ENCODE results near the gene CHGA. TPM values are rescaled to one million over a fixed set of nuclear protein-coding genes. Genes with fewer than 3 reads are reported as not detected.

The CHGA gene
- total RNA-seq, 1 donor from 2014 or later = not detected

GRCh38 chr14:92946847-92947545 is 24.0 kb downstream of the CHGA start:
- Mint-ChIP-seq H3K27ac (no peak overlapping the region), H3K27me3 (ENCODE audit: insufficient read depth) (no peaks in the 10 kb centered on the region), H3K4me1 (ENCODE audit: low read depth) (no peaks in the 10 kb centered on the region), H3K9me3 (no peaks in the 10 kb centered on the region), H3K4me3 (no peak overlapping the region), H3K36me3 (ENCODE audit: low read depth) (no peaks in the 10 kb centered on the region)
- intact Hi-C loops (cut with micrococcal nuclease) = no loop called here
- no peak for DNase-seq (ENCODE audit: low spot score)

GRCh38 chr14:92948647-92949046 is 25.7 kb downstream of the CHGA start:
- Mint-ChIP-seq H3K36me3 (ENCODE audit: low read depth) (no peaks in the 10 kb centered on the region), H3K27ac (no peak overlapping the region), H3K9me3 (no peaks in the 10 kb centered on the region), H3K4me1 (ENCODE audit: low read depth) (no peaks in the 10 kb centered on the region), H3K27me3 (ENCODE audit: insufficient read depth) (no peaks in the 10 kb centered on the region), H3K4me3 (no peak overlapping the region)
- no peak for DNase-seq (ENCODE audit: low spot score)
- intact Hi-C loops (cut with micrococcal nuclease) = no loop called here

- Mint-ChIP-seq H3K27me3 (ENCODE audit: insufficient read depth) (no peaks in the 10 kb centered on the region), H3K9me3 (no peaks in the 10 kb centered on the region), H3K4me1 (ENCODE audit: low read depth) (no peaks in the 10 kb centered on the region), H3K27ac (no peak overlapping the region), H3K4me3 (no peak overlapping the region), H3K36me3 (ENCODE audit: low read depth) (no peaks in the 10 kb centered on the region)
- DNase-seq (ENCODE audit: low spot score) = no peak
- intact Hi-C loops (cut with micrococcal nuclease) = no loop called here
Measured at GRCh38 chr14:92949496-92950192, 26.7 kb downstream of the CHGA start.

- H3K27ac Mint-ChIP-seq = no peak overlapping the region
- DNase-seq (ENCODE audit: low spot score) = no peak
- no peaks in the 10 kb centered on the region for H3K36me3 Mint-ChIP-seq (ENCODE audit: low read depth)
- no peak overlapping the region for H3K4me3 Mint-ChIP-seq
- H3K27me3 Mint-ChIP-seq (ENCODE audit: insufficient read depth) = no peaks in the 10 kb centered on the region
- intact Hi-C loops (cut with micrococcal nuclease) = no loop called here
- H3K4me1 Mint-ChIP-seq (ENCODE audit: low read depth) = no peaks in the 10 kb centered on the region
- no peaks in the 10 kb centered on the region for H3K9me3 Mint-ChIP-seq
Measured at GRCh38 chr14:92950193-92950540, 27.2 kb downstream of the CHGA start.

GRCh38 chr14:92950773-92951172 is 27.8 kb downstream of the CHGA start:
- no peaks in the 10 kb centered on the region for H3K4me1 Mint-ChIP-seq (ENCODE audit: low read depth)
- no peaks in the 10 kb centered on the region for H3K36me3 Mint-ChIP-seq (ENCODE audit: low read depth)
- no peak overlapping the region for H3K4me3 Mint-ChIP-seq
- H3K27ac Mint-ChIP-seq = no peak overlapping the region
- H3K9me3 Mint-ChIP-seq = no peaks in the 10 kb centered on the region
- no peaks in the 10 kb centered on the region for H3K27me3 Mint-ChIP-seq (ENCODE audit: insufficient read depth)
- intact Hi-C loops (cut with micrococcal nuclease) = no loop called here
- DNase-seq (ENCODE audit: low spot score) = no peak

GRCh38 chr14:92951261-92951660 is 28.3 kb downstream of the CHGA start:
- Mint-ChIP-seq H3K36me3 (ENCODE audit: low read depth) (no peaks in the 10 kb centered on the region), H3K9me3 (no peaks in the 10 kb centered on the region), H3K27me3 (ENCODE audit: insufficient read depth) (no peaks in the 10 kb centered on the region)

GRCh38 chr14:92951912-92952471 is 29.0 kb downstream of the CHGA start:
- intact Hi-C loops (cut with micrococcal nuclease) = loop anchor here (1.0 kb wide), 4 partner anchors 161 to 267 kb away; no protein-coding TSS in a partner anchor
- H3K9me3 Mint-ChIP-seq = no peaks in the 10 kb centered on the region
- H3K4me3 Mint-ChIP-seq = no peak overlapping the region
- H3K4me1 Mint-ChIP-seq (ENCODE audit: low read depth) = no peaks in the 10 kb centered on the region
- H3K36me3 Mint-ChIP-seq (ENCODE audit: low read depth) = no peaks in the 10 kb centered on the region
- peak overlapping the region; percentile 15 for H3K27ac Mint-ChIP-seq
- DNase-seq (ENCODE audit: low spot score) = peak; percentile 66
- H3K27me3 Mint-ChIP-seq (ENCODE audit: insufficient read depth) = no peaks in the 10 kb centered on the region

More at GRCh38 chr14:92951261-92951660, 28.3 kb downstream of the CHGA start:
- no peak for DNase-seq (ENCODE audit: low spot score)
- Mint-ChIP-seq H3K4me1 (ENCODE audit: low read depth) (no peaks in the 10 kb centered on the region), H3K4me3 (no peak overlapping the region), H3K27ac (no peak overlapping the region)
- intact Hi-C loops (cut with micrococcal nuclease) = no loop called here

- Mint-ChIP-seq H3K9me3 (no peaks in the 10 kb centered on the region), H3K4me1 (ENCODE audit: low read depth) (no peaks in the 10 kb centered on the region), H3K36me3 (ENCODE audit: low read depth) (no peaks in the 10 kb centered on the region), H3K27ac (no peak overlapping the region), H3K27me3 (ENCODE audit: insufficient read depth) (no peaks in the 10 kb centered on the region), H3K4me3 (no peak overlapping the region)
- intact Hi-C loops (cut with micrococcal nuclease) = loop anchor here (1.0 kb wide), 4 partner anchors 161 to 267 kb away; no protein-coding TSS in a partner anchor
- DNase-seq (ENCODE audit: low spot score) = no peak
Measured at GRCh38 chr14:92952481-92953298, 29.7 kb downstream of the CHGA start.

GRCh38 chr14:92953526-92953925 is 30.6 kb downstream of the CHGA start:
- no peak for DNase-seq (ENCODE audit: low spot score)
- no peaks in the 10 kb centered on the region for H3K9me3 Mint-ChIP-seq
- no peaks in the 10 kb centered on the region for H3K4me1 Mint-ChIP-seq (ENCODE audit: low read depth)
- intact Hi-C loops (cut with micrococcal nuclease) = no loop called here
- no peaks in the 10 kb centered on the region for H3K27me3 Mint-ChIP-seq (ENCODE audit: insufficient read depth)
- no peak overlapping the region for H3K27ac Mint-ChIP-seq
- no peaks in the 10 kb centered on the region for H3K36me3 Mint-ChIP-seq (ENCODE audit: low read depth)
- no peak overlapping the region for H3K4me3 Mint-ChIP-seq

GRCh38 chr14:92954933-92955332 is 32.0 kb downstream of the CHGA start:
- H3K9me3 Mint-ChIP-seq = no peaks in the 10 kb centered on the region
- H3K4me1 Mint-ChIP-seq (ENCODE audit: low read depth) = no peaks in the 10 kb centered on the region
- no peak overlapping the region for H3K4me3 Mint-ChIP-seq
- H3K27me3 Mint-ChIP-seq (ENCODE audit: insufficient read depth) = no peaks in the 10 kb centered on the region
- H3K27ac Mint-ChIP-seq = no peak overlapping the region
- intact Hi-C loops (cut with micrococcal nuclease) = no loop called here
- H3K36me3 Mint-ChIP-seq (ENCODE audit: low read depth) = no peaks in the 10 kb centered on the region
- no peak for DNase-seq (ENCODE audit: low spot score)

- no peak for DNase-seq (ENCODE audit: low spot score)
- H3K36me3 Mint-ChIP-seq (ENCODE audit: low read depth) = no peaks in the 10 kb centered on the region
- no peak overlapping the region for H3K27ac Mint-ChIP-seq
- no peaks in the 10 kb centered on the region for H3K9me3 Mint-ChIP-seq
- H3K27me3 Mint-ChIP-seq (ENCODE audit: insufficient read depth) = no peaks in the 10 kb centered on the region
- intact Hi-C loops (cut with micrococcal nuclease) = no loop called here
- H3K4me3 Mint-ChIP-seq = no peak overlapping the region
- H3K4me1 Mint-ChIP-seq (ENCODE audit: low read depth) = no peaks in the 10 kb centered on the region
Measured at GRCh38 chr14:92955381-92955780, 32.4 kb downstream of the CHGA start.

GRCh38 chr14:92956961-92957360 is 34.0 kb downstream of the CHGA start:
- Mint-ChIP-seq H3K4me3 (no peak overlapping the region), H3K27me3 (ENCODE audit: insufficient read depth) (no peaks in the 10 kb centered on the region), H3K36me3 (ENCODE audit: low read depth) (no peaks in the 10 kb centered on the region), H3K4me1 (ENCODE audit: low read depth) (no peaks in the 10 kb centered on the region), H3K27ac (no peak overlapping the region), H3K9me3 (no peaks in the 10 kb centered on the region)
- DNase-seq (ENCODE audit: low spot score) = no peak
- intact Hi-C loops (cut with micrococcal nuclease) = no loop called here

Measured in activated T-helper 1 cell treated with anti-CD3 and anti-CD28 coated beads, Interleukin-12 subunit alpha, Interleukin-12 subunit beta, Interleukin-2, Interleukin-4 antibody, amounts not matched to agents 30 ng/mL and 10 ng/mL and 1 ng/mL, durations not matched to agents 14 hours and 24 hours and 36 hours (primary cell).